WTC11 (cell line): ENCODE measurements around the gene GNG3. TPM values are rescaled to one million over a fixed set of nuclear protein-coding genes. Genes with fewer than 3 reads are reported as not detected.

Experiments
- ATAC-seq: fragments of 200-7000 bp; cut with Tn5 transposase; 2 replicates; pipeline ENCODE4 v1.10.0; 2021; ENCODE audit warnings: mild to moderate bottlenecking, moderate library complexity
- CTCF ChIA-PET: fragments of 300-600 bp; sonication (Branson Sonifier 250); formaldehyde crosslinking; loops from one replicate; lab custom pipeline; 2021; ENCODE audit warnings: antibody characterized with exemption; lab: Charles Lee
- POLR2A ChIA-PET: fragments of 350-600 bp; sonication (Branson Sonifier 250); formaldehyde crosslinking; loops from one replicate; lab custom pipeline; 2021; ENCODE audit warnings: antibody characterized with exemption; lab: Charles Lee
- DNase-seq: peaks from one replicate; pipeline ENCODE4 v3.0.0; 2021; ENCODE audit warnings: low spot score
- H3K27ac Mint-ChIP-seq: 2 replicates; pipeline ENCODE4 v1.8.0; 2021; ENCODE audit warnings: mixed read lengths
- H3K27me3 Mint-ChIP-seq: 2 replicates; pipeline ENCODE4 v1.8.0; 2021; ENCODE audit warnings: low read depth, mild to moderate bottlenecking, moderate library complexity, mixed read lengths
- H3K36me3 Mint-ChIP-seq: 2 replicates; pipeline ENCODE4 v1.8.0; 2021; ENCODE audit warnings: mixed read lengths
- H3K4me1 Mint-ChIP-seq: 2 replicates; pipeline ENCODE4 v1.8.0; 2022; ENCODE audit warnings: mixed read lengths
- H3K4me3 Mint-ChIP-seq: 2 replicates; pipeline ENCODE4 v1.8.0; 2021; ENCODE audit warnings: mild to moderate bottlenecking, moderate library complexity, mixed read lengths
- H3K9me3 Mint-ChIP-seq: 2 replicates; pipeline ENCODE4 v1.8.0; 2021; ENCODE audit warnings: mixed read lengths
- ELF4 ChIP-seq: sonication (generic); formaldehyde crosslinking; IDR thresholded peaks from 2 replicates; pipeline ENCODE4 v1.8.1; 2022; ENCODE audit warnings: low read depth, mild to moderate bottlenecking, moderate library complexity, missing genetic modification reagents
- ESRRA ChIP-seq: sonication (generic); formaldehyde crosslinking; IDR thresholded peaks from 2 replicates; pipeline ENCODE4 v1.8.1; 2022; ENCODE audit warnings: mild to moderate bottlenecking, missing genetic modification reagents, borderline replicate concordance
- IRF2 ChIP-seq: sonication (generic); formaldehyde crosslinking; IDR thresholded peaks from 2 replicates; pipeline ENCODE4 v1.8.0; 2022; ENCODE audit warnings: low read depth, missing genetic modification reagents, borderline replicate concordance
- MXD4 ChIP-seq: fragments of 250-450 bp; sonication (Bioruptor Pico); IDR thresholded peaks from 2 replicates; pipeline ENCODE4 v1.8.0; 2021; ENCODE audit warnings: mild to moderate bottlenecking, moderate library complexity, borderline replicate concordance
- NR1H2 ChIP-seq: sonication (generic); formaldehyde crosslinking; IDR thresholded peaks from 2 replicates; pipeline ENCODE4 v1.9.0; 2021; ENCODE audit warnings: mild to moderate bottlenecking, moderate library complexity, missing genetic modification reagents
- OVOL2 ChIP-seq: fragments of 250-450 bp; sonication (Bioruptor Pico); IDR thresholded peaks from 2 replicates; pipeline ENCODE4 v1.9.0; 2021; ENCODE audit warnings: mild to moderate bottlenecking, borderline replicate concordance
- RELA ChIP-seq: sonication (generic); formaldehyde crosslinking; IDR thresholded peaks from 2 replicates; pipeline ENCODE4 v1.8.1; 2022; ENCODE audit warnings: missing genetic modification reagents, mild to moderate bottlenecking, borderline replicate concordance
- ZNF232 ChIP-seq: sonication (generic); formaldehyde crosslinking; IDR thresholded peaks from 2 replicates; pipeline ENCODE4 v1.8.0; 2022; ENCODE audit warnings: mild to moderate bottlenecking, missing genetic modification reagents
- ZNF263 ChIP-seq: sonication (generic); formaldehyde crosslinking; IDR thresholded peaks from 2 replicates; pipeline ENCODE4 v1.8.1; 2022; ENCODE audit warnings: low read depth, mild to moderate bottlenecking, moderate library complexity, missing genetic modification reagents
- ZNF416 ChIP-seq: fragments of 250-450 bp; sonication (Bioruptor Pico); IDR thresholded peaks from 2 replicates; pipeline ENCODE4 v1.9.0; 2021; ENCODE audit warnings: mild to moderate bottlenecking, inconsistent platforms
- total RNA-seq: library from RNA; stranded (reverse); gene quantifications from 3 replicates; pipeline ENCODE4 v1.2.3, GENCODE V29; 2021
- TF ChIP-seq, protein P1 (sequence below): sonication (generic); formaldehyde crosslinking; IDR thresholded peaks from 2 replicates; pipeline ENCODE4 v1.8.1; 2023; ENCODE audit warnings: mild to moderate bottlenecking, missing genetic modification reagents, borderline replicate concordance
- TF ChIP-seq, protein P2 (sequence below): sonication (generic); formaldehyde crosslinking; IDR thresholded peaks from 2 replicates; pipeline ENCODE4 v1.8.0; 2023; ENCODE audit warnings: missing genetic modification reagents, mild to moderate bottlenecking, borderline replicate concordance
- TF ChIP-seq, protein P3 (sequence below): fragments of 250-450 bp; sonication (Bioruptor Pico); IDR thresholded peaks from 2 replicates; pipeline ENCODE4 v1.8.0; 2021; ENCODE audit warnings: mild to moderate bottlenecking
- TF ChIP-seq, protein P4 (sequence below): sonication (generic); formaldehyde crosslinking; IDR thresholded peaks from 2 replicates; pipeline ENCODE4 v1.8.0; 2023; ENCODE audit warnings: missing genetic modification reagents
- TF ChIP-seq, protein P5 (sequence below): fragments of 250-450 bp; sonication (Bioruptor Pico); conservative IDR thresholded peaks from 2 replicates; pipeline ENCODE4 v1.9.0; 2021; ENCODE audit warnings: mild to moderate bottlenecking
- TF ChIP-seq, protein P6 (sequence below): sonication (generic); formaldehyde crosslinking; IDR thresholded peaks from 2 replicates; pipeline ENCODE4 v1.8.0; 2022; ENCODE audit warnings: mild to moderate bottlenecking, missing genetic modification reagents
- TF ChIP-seq, protein P7 (sequence below): sonication (generic); formaldehyde crosslinking; conservative IDR thresholded peaks from 2 replicates; pipeline ENCODE4 v1.8.1; 2023; ENCODE audit warnings: mild to moderate bottlenecking, low read depth, missing genetic modification reagents, moderate library complexity
- TF ChIP-seq, protein P8 (sequence below): sonication (generic); formaldehyde crosslinking; IDR thresholded peaks from 2 replicates; pipeline ENCODE4 v1.8.1; 2022; ENCODE audit warnings: mild to moderate bottlenecking, moderate library complexity, missing genetic modification reagents
- TF ChIP-seq, protein P9 (sequence below): fragments of 250-450 bp; sonication (Bioruptor Pico); IDR thresholded peaks from 2 replicates; pipeline ENCODE4 v1.9.0; 2021; ENCODE audit warnings: mild to moderate bottlenecking

The GNG3 gene
- total RNA-seq, 1 experiment from 2014 or later = 6.0 TPM

DNA sequence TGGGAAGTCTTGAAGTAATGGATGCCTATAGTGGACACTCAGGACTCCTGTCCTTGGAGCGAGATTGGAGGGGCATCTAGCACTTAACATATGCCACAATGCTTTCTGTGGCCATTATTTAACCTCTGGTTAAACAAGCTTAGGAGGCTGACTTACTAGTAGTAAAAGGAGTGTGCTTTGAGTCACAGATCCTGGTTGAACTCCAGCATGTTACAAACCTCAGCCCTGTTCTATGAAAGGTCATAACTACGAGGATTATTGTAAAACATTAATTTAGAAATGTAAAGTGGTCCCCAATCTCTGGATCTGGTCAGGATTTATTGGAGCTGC, 34.3 kb upstream of the GNG3 start:
- Mint-ChIP-seq H3K36me3 (peaks cover 38% of the 10 kb centered on the region), H3K27ac (peak overlapping the region; percentile 54; the same call in 1 of the 2 replicates), H3K27me3 (no peaks in the 10 kb centered on the region), H3K9me3 (no peaks in the 10 kb centered on the region), H3K4me3 (peak overlapping the region; percentile 98), H3K4me1 (peaks cover 30% of the 10 kb centered on the region)
- ATAC-seq (no peak), DNase-seq (no peak)
- POLR2A ChIA-PET = interaction anchor here (0.5 to 3.5 kb wide), 5 partner anchors 8 to 83 kb away, joined by 3 to 35 read pairs (median 9); partner anchors contain the start of genes BSCL2, C11orf98, CSKMT and GNG3
- CTCF ChIA-PET = interaction anchor here (0.5 kb wide), 1 partner anchor 22 kb away, joined by 3 read pairs; no protein-coding TSS in a partner anchor
- TF ChIP-seq ELF4 (CRISPR knock-in tag) (no peak), ZNF232 (CRISPR knock-in tag) (no peak), NR1H2 (CRISPR knock-in tag) (no peak), OVOL2 (no peak), RELA (no peak), MXD4 (no peak), ZNF263 (CRISPR knock-in tag) (no peak), ESRRA (CRISPR knock-in tag) (no peak), IRF2 (CRISPR knock-in tag) (no peak), ZNF416 (CRISPR knock-in tag) (no peak)
- TF ChIP-seq, protein P1, sequence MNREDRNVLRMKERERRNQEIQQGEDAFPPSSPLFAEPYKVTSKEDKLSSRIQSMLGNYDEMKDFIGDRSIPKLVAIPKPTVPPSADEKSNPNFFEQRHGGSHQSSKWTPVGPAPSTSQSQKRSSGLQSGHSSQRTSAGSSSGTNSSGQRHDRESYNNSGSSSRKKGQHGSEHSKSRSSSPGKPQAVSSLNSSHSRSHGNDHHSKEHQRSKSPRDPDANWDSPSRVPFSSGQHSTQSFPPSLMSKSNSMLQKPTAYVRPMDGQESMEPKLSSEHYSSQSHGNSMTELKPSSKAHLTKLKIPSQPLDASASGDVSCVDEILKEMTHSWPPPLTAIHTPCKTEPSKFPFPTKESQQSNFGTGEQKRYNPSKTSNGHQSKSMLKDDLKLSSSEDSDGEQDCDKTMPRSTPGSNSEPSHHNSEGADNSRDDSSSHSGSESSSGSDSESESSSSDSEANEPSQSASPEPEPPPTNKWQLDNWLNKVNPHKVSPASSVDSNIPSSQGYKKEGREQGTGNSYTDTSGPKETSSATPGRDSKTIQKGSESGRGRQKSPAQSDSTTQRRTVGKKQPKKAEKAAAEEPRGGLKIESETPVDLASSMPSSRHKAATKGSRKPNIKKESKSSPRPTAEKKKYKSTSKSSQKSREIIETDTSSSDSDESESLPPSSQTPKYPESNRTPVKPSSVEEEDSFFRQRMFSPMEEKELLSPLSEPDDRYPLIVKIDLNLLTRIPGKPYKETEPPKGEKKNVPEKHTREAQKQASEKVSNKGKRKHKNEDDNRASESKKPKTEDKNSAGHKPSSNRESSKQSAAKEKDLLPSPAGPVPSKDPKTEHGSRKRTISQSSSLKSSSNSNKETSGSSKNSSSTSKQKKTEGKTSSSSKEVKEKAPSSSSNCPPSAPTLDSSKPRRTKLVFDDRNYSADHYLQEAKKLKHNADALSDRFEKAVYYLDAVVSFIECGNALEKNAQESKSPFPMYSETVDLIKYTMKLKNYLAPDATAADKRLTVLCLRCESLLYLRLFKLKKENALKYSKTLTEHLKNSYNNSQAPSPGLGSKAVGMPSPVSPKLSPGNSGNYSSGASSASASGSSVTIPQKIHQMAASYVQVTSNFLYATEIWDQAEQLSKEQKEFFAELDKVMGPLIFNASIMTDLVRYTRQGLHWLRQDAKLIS (CRISPR knock-in tag) = no peak
- TF ChIP-seq, protein P2, sequence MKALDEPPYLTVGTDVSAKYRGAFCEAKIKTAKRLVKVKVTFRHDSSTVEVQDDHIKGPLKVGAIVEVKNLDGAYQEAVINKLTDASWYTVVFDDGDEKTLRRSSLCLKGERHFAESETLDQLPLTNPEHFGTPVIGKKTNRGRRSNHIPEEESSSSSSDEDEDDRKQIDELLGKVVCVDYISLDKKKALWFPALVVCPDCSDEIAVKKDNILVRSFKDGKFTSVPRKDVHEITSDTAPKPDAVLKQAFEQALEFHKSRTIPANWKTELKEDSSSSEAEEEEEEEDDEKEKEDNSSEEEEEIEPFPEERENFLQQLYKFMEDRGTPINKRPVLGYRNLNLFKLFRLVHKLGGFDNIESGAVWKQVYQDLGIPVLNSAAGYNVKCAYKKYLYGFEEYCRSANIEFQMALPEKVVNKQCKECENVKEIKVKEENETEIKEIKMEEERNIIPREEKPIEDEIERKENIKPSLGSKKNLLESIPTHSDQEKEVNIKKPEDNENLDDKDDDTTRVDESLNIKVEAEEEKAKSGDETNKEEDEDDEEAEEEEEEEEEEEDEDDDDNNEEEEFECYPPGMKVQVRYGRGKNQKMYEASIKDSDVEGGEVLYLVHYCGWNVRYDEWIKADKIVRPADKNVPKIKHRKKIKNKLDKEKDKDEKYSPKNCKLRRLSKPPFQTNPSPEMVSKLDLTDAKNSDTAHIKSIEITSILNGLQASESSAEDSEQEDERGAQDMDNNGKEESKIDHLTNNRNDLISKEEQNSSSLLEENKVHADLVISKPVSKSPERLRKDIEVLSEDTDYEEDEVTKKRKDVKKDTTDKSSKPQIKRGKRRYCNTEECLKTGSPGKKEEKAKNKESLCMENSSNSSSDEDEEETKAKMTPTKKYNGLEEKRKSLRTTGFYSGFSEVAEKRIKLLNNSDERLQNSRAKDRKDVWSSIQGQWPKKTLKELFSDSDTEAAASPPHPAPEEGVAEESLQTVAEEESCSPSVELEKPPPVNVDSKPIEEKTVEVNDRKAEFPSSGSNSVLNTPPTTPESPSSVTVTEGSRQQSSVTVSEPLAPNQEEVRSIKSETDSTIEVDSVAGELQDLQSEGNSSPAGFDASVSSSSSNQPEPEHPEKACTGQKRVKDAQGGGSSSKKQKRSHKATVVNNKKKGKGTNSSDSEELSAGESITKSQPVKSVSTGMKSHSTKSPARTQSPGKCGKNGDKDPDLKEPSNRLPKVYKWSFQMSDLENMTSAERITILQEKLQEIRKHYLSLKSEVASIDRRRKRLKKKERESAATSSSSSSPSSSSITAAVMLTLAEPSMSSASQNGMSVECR (CRISPR knock-in tag) = no peak
- TF ChIP-seq, protein P3, sequence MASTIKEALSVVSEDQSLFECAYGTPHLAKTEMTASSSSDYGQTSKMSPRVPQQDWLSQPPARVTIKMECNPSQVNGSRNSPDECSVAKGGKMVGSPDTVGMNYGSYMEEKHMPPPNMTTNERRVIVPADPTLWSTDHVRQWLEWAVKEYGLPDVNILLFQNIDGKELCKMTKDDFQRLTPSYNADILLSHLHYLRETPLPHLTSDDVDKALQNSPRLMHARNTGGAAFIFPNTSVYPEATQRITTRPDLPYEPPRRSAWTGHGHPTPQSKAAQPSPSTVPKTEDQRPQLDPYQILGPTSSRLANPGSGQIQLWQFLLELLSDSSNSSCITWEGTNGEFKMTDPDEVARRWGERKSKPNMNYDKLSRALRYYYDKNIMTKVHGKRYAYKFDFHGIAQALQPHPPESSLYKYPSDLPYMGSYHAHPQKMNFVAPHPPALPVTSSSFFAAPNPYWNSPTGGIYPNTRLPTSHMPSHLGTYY (CRISPR knock-in tag) = no peak
- TF ChIP-seq, protein P4, sequence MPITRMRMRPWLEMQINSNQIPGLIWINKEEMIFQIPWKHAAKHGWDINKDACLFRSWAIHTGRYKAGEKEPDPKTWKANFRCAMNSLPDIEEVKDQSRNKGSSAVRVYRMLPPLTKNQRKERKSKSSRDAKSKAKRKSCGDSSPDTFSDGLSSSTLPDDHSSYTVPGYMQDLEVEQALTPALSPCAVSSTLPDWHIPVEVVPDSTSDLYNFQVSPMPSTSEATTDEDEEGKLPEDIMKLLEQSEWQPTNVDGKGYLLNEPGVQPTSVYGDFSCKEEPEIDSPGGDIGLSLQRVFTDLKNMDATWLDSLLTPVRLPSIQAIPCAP (CRISPR knock-in tag) = no peak
- TF ChIP-seq, protein P5, sequence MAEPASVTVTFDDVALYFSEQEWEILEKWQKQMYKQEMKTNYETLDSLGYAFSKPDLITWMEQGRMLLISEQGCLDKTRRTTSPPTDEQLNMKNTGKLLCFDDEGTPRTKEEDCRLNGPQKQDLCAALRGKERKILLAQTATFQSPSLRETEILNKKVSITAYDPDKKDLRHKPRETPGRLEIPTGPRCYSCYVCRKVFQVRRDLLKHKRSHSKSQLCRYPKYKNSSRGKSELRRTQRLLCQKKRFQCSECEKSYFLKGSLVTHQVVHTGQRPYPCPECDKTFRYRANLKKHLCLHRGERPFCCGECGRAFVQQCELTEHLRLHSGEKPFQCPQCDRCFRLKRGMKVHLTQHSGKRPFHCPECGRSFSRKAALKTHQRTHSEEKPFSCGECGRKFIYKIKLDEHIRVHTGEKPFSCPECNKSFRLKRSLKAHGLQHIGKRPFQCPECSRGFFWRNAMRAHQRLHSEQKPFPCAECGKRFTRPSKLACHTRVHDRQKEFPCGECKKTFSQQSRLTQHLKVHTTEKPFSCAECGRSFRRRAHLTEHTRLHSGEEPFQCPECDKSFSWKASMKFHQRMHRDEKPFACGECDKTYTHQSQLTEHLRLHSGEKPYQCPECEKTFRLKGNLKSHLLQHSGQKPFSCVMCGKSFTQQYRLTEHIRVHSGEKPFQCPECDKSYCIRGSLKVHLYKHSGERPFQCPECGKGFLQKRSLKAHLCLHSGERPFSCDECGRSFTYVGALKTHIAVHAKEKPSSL = no peak
- TF ChIP-seq, protein P6, sequence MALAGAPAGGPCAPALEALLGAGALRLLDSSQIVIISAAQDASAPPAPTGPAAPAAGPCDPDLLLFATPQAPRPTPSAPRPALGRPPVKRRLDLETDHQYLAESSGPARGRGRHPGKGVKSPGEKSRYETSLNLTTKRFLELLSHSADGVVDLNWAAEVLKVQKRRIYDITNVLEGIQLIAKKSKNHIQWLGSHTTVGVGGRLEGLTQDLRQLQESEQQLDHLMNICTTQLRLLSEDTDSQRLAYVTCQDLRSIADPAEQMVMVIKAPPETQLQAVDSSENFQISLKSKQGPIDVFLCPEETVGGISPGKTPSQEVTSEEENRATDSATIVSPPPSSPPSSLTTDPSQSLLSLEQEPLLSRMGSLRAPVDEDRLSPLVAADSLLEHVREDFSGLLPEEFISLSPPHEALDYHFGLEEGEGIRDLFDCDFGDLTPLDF (CRISPR knock-in tag) = no peak
- TF ChIP-seq, protein P7, sequence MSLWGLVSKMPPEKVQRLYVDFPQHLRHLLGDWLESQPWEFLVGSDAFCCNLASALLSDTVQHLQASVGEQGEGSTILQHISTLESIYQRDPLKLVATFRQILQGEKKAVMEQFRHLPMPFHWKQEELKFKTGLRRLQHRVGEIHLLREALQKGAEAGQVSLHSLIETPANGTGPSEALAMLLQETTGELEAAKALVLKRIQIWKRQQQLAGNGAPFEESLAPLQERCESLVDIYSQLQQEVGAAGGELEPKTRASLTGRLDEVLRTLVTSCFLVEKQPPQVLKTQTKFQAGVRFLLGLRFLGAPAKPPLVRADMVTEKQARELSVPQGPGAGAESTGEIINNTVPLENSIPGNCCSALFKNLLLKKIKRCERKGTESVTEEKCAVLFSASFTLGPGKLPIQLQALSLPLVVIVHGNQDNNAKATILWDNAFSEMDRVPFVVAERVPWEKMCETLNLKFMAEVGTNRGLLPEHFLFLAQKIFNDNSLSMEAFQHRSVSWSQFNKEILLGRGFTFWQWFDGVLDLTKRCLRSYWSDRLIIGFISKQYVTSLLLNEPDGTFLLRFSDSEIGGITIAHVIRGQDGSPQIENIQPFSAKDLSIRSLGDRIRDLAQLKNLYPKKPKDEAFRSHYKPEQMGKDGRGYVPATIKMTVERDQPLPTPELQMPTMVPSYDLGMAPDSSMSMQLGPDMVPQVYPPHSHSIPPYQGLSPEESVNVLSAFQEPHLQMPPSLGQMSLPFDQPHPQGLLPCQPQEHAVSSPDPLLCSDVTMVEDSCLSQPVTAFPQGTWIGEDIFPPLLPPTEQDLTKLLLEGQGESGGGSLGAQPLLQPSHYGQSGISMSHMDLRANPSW (CRISPR knock-in tag) = no peak
- TF ChIP-seq, protein P8, sequence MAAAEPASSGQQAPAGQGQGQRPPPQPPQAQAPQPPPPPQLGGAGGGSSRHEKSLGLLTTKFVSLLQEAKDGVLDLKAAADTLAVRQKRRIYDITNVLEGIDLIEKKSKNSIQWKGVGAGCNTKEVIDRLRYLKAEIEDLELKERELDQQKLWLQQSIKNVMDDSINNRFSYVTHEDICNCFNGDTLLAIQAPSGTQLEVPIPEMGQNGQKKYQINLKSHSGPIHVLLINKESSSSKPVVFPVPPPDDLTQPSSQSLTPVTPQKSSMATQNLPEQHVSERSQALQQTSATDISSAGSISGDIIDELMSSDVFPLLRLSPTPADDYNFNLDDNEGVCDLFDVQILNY (CRISPR knock-in tag) = no peak
- TF ChIP-seq, protein P9, sequence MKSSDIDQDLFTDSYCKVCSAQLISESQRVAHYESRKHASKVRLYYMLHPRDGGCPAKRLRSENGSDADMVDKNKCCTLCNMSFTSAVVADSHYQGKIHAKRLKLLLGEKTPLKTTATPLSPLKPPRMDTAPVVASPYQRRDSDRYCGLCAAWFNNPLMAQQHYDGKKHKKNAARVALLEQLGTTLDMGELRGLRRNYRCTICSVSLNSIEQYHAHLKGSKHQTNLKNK = no peak
